Gastrocnemius medialis (tissue), 4 donors: ENCODE measurements around the gene CMIP.

Source experiments
- POLR2A ChIP-seq, 2 donors: fragments of 450-650 bp; IDR thresholded peaks; one replicate each; pipeline ENCODE4 v1.6.1; 2017; ENCODE audit warnings: antibody characterized with exemption in 2 of 2, mild to moderate bottlenecking in 2 of 2, moderate library complexity in 2 of 2
- TF ChIP-seq, protein P1 (sequence below), 5 experiments: fragments of 450-650 bp in 3 of 5; fragments of 200-600 bp in 2 of 5; sonication (generic) in 2 of 5; IDR thresholded peaks in 4 of 5; conservative IDR thresholded peaks in 1 of 5; 1 replicate in 4 of 5; 2 replicates in 1 of 5; pipeline ENCODE4 v1.5.1; 2016 to 2019; ENCODE audit warnings: antibody characterized with exemption in 5 of 5, mild to moderate bottlenecking in 3 of 5, moderate library complexity in 3 of 5

- TF ChIP-seq, protein P1, sequence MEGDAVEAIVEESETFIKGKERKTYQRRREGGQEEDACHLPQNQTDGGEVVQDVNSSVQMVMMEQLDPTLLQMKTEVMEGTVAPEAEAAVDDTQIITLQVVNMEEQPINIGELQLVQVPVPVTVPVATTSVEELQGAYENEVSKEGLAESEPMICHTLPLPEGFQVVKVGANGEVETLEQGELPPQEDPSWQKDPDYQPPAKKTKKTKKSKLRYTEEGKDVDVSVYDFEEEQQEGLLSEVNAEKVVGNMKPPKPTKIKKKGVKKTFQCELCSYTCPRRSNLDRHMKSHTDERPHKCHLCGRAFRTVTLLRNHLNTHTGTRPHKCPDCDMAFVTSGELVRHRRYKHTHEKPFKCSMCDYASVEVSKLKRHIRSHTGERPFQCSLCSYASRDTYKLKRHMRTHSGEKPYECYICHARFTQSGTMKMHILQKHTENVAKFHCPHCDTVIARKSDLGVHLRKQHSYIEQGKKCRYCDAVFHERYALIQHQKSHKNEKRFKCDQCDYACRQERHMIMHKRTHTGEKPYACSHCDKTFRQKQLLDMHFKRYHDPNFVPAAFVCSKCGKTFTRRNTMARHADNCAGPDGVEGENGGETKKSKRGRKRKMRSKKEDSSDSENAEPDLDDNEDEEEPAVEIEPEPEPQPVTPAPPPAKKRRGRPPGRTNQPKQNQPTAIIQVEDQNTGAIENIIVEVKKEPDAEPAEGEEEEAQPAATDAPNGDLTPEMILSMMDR (IDR thresholded peaks at IDR 0.05 in 4 of 5, conservative IDR thresholded peaks at IDR 0.05 in 1 of 5) = no peak
- TF ChIP-seq POLR2A (IDR thresholded peaks at IDR 0.05) = no peak
These were observed 88.5 kb downstream of the CMIP start for GRCh38 chr16:81533175-81533507.
